Right kidney (tissue), 1 donor: ENCODE measurements around the gene CNTD1.
"Not testable (repeated sequence)": the region's sequence is repeated elsewhere in the genome, so short reads cannot be mapped to it uniquely, and the experiment has no call there.

Experiments
- DNase-seq: peaks from one replicate; pipeline ENCODE4 v3.0.0-alpha.2; 2016

Gene CNTD1

DNA sequence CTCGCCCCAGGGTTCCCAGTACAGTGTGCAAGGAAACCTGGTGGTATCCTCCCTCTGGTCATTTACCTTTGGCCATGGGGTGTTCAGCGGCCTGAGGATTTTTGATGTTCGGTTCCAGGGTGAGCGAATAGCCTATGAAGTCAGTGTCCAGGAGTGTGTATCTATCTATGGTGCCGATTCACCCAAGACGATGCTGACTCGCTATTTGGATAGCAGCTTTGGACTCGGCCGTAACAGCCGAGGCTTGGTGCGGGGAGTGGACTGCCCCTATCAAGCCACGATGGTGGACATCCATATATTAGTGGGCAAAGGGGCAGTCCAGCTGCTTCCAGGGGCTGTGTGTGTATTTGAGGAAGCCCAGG lies 46.9 kb downstream of the CNTD1 start:
- no peak for DNase-seq

DNA sequence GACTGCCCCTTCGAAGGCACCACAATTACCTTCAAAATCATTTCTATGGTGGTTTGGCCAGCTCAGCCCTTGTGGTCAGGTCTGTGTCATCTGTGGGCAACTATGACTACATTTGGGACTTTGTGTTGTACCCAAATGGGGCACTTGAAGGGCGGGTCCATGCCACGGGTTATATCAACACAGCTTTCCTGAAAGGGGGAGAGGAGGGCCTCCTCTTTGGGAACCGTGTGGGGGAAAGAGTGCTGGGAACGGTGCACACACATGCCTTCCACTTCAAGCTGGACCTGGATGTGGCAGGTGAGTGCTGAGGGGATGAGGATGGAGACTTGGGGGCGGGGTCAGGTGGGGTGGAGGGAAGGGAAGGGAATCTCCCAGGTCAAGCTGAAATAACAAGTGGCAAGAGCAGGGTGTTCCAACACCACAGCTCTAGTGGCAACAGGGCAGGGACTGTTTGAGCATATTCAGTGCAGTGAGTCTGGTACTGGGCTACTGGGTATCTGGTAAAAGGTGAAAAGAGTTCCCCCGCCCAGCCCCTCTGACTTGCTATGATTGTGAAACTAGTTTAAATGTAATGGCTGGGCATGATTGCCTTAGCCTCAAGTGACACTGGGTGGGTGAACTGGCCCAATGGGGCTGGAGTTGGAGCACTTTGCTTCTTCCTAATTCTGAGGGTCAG lies 47.4 kb downstream of the CNTD1 start:
- DNase-seq: no peak

DNA sequence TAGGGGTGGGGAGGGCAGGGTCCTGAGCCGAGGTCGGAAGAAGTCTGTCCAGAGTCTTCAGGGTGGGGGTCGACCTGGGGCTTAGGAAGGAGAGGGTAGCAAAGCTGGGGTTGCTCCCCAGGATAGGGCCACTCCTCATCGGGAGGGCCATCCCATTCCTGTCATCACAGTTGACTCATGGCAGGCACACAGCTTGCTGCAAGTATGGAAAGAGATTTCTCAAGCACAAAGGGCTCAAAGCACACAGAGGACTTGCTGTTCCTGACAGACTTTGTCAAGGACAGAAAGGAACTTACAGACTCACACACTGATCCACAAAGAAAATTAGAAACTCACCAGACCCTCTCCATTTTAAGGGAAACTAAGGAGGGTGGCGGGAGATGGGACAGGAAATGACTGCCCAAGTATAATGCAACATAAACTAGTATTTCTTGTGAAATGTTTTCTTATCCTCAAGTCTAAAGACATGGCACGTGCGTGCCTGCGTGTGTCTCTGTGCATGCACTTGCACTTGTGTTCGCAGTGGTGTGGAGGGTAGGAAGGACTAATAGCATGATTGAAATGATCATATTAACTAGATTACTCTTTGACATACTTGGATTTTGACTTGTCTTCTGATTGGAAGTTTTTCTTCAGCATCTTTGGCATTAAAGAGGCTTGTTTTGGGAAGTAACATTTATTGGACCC lies 48.1 kb downstream of the CNTD1 start:
- no peak for DNase-seq

DNA sequence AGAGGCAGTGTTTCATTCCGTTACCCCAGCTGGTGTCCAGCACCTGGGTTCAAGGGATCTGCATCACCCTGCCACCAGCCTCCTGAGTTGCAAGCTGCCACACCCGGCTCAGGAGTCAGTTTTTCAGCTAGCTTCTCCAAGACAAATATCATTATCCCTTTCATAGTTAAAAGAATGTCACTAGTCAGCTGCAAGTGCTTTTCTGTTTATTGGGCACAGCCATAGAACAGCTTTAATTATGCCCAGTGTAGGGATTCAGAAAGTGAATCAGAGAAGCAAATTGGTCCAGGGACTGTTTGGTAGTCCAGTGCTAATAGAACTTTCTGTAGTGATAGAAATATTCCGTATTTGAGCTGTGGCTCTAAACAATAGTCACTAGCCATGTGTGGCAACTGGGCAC lies 49.4 kb downstream of the CNTD1 start:
- DNase-seq: no peak

DNA sequence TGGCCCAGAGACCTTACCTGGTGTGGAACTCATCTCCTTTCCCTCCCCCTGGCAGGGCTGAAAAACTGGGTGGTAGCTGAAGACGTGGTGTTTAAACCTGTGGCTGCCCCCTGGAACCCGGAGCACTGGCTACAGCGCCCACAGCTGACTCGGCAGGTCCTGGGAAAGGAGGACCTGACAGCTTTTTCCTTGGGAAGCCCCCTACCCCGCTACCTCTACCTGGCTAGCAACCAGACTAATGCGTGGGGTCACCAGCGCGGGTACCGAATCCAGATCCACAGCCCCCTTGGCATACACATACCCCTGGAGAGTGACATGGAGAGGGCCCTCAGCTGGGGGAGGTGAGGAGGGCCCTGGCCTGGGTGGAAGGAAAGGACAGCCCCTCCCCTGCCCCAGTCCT lies 50.4 kb downstream of the CNTD1 start:
- DNase-seq: no peak

DNA sequence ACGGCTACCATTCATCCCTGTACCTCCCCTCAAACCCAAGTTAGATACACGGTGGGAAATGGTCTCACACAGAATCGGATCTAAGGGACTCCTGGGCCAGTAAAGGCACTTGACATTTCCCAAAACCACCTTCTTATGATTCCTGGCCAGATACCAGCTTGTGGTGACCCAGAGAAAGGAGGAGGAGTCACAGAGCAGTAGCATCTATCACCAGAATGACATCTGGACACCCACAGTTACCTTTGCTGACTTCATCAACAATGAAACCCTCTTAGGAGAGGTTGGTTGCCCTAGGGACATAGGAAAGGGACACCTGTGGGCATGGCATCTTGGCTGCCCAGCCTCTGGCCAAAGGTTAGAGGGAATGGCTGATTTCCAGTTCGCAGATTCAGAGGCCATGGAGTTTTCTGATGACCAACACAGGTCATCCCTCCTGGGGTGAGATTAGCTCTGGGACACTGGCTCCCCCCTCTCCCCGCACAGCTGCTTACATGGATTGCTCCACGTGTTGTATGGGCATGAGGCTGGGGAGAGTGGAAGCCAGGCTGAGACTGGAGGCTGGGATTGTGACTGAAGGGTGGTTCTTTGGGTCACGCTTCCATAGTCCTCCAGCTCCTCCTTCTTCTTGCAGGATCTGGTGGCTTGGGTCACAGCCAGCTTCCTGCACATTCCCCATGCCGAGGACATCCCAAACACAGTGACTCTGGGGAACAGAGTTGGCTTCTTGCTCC lies 51.0 kb downstream of the CNTD1 start:
- DNase-seq: no peak

DNA sequence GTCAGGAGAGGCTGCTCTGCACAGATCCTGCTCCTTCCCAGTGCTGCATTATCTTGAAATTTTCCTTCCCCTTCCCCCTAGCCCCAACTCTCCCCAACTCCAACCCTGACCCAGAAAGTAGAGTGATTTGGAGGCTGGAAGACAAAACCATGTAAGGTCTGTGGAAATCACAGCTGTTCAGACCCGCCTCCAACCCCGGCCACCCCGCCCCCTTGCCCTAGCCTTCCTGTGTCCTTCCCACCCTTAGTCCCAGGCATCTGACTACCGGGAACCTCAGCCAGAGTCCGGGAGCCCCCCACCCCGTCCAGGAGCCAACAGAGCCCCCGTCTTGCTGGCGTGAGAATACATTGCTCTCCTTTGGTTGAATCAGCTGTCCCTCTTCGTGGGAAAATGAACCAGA lies 52.3 kb downstream of the CNTD1 start, which contains the start of gene AOC3:
AOC3 (plus strand) TSS at position 246 of the 400 bp plus-strand sequence; CDS start at position 391, 145 bp downstream.
- no peak for DNase-seq

DNA sequence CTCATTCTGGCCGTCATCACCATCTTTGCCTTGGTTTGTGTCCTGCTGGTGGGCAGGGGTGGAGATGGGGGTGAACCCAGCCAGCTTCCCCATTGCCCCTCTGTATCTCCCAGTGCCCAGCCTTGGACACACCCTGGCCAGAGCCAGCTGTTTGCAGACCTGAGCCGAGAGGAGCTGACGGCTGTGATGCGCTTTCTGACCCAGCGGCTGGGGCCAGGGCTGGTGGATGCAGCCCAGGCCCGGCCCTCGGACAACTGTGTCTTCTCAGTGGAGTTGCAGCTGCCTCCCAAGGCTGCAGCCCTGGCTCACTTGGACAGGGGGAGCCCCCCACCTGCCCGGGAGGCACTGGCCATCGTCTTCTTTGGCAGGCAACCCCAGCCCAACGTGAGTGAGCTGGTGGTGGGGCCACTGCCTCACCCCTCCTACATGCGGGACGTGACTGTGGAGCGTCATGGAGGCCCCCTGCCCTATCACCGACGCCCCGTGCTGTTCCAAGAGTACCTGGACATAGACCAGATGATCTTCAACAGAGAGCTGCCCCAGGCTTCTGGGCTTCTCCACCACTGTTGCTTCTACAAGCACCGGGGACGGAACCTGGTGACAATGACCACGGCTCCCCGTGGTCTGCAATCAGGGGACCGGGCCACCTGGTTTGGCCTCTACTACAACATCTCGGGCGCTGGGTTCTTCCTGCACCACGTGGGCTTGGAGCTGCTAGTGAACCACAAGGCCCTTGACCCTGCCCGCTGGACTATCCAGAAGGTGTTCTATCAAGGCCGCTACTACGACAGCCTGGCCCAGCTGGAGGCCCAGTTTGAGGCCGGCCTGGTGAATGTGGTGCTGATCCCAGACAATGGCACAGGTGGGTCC lies 52.9 kb downstream of the CNTD1 start:
- not testable (repeated sequence) for DNase-seq

DNA sequence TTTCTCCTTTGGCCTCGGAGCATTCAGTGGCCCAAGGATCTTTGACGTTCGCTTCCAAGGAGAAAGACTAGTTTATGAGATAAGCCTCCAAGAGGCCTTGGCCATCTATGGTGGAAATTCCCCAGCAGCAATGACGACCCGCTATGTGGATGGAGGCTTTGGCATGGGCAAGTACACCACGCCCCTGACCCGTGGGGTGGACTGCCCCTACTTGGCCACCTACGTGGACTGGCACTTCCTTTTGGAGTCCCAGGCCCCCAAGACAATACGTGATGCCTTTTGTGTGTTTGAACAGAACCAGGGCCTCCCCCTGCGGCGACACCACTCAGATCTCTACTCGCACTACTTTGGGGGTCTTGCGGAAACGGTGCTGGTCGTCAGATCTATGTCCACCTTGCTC lies 53.7 kb downstream of the CNTD1 start:
- no peak for DNase-seq

DNA sequence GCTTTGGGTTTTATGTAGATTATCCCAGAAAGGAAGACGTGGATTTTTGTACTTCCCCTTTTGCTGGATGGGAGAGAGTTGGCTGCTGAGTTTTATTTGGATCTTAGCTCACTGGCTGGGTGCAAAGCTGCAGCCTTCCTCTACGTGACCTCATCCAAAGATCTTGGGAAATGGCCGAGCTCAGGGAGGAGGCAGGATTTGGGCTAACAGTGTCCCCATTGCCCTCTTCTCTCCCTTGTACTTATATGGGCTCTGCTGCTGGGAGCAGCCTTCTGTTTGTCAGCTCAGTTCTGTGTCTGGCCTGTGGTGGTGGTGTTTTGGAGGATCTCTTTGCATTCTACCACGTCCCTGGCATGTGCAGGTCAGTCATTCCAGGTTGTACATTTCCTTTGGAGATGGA lies 54.3 kb downstream of the CNTD1 start:
- no peak for DNase-seq

DNA sequence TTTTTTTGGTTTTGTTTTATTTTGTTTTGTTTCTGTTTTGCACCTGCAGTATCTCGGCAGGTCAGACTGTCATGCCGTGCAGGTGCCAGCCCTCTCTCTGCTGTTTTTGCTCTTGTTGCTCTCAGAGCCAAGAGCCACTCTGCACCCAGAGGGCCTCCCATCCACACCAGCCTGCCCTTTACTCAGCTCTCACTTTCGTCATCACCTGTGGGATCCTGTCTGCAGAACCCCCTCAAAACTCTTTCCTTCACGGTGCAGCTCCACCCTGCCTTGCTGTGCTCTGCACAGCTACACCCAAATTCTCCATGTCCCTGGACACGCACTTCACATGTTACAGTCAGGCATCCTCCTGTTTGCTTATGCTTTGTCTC lies 54.9 kb downstream of the CNTD1 start:
- no peak for DNase-seq

DNA sequence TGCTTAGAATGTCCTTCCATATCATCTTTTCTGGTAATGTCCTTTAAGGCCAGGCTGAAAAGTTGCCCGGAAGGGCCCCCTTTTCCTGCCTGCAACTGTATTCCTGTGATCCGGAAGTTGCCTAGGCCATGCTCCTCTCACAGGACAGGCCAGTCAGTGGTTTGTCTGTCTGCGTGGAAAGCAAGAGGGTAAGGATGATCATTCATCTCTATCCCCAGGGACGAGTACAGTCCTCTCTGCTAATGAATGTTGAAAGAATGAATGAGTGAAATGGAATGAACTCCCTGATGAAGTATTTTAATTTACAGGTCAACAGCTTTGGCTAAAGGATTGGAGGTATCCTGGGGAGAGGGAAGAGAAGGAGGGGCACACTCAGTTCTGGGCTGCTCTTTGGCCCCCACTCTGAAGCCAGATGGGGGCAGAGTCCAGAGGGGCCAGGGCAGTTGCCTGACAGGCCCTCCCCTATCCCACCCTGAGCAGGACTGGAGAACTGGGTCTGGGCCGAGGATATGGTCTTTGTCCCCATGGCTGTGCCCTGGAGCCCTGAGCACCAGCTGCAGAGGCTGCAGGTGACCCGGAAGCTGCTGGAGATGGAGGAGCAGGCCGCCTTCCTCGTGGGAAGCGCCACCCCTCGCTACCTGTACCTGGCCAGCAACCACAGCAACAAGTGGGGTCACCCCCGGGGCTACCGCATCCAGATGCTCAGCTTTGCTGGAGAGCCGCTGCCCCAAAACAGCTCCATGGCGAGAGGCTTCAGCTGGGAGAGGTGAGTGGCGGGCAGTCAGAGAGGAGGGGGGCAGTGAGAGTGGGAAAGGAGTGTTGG lies 55.5 kb downstream of the CNTD1 start:
- DNase-seq: no peak

DNA sequence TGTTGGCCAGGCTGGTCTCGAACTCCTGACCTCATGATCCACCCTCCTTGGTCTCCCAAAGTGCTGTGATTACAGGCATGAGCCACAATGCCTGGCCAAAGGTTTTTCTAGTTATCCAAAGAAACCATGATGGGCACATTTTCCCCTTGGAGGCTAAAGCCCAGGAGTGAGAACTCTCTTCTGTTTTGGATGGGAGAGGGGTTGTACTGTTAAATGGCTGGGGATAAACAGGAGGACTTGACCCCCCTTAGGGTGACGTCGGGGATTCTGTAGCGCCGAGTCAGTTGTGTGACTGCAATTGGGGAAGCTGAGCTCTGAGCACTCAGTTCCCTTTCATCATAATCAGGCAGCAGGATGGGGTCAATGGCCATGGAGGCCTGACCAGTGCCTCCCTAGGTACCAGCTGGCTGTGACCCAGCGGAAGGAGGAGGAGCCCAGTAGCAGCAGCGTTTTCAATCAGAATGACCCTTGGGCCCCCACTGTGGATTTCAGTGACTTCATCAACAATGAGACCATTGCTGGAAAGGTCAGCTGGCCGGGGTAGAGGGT lies 56.5 kb downstream of the CNTD1 start:
- no peak for DNase-seq

DNA sequence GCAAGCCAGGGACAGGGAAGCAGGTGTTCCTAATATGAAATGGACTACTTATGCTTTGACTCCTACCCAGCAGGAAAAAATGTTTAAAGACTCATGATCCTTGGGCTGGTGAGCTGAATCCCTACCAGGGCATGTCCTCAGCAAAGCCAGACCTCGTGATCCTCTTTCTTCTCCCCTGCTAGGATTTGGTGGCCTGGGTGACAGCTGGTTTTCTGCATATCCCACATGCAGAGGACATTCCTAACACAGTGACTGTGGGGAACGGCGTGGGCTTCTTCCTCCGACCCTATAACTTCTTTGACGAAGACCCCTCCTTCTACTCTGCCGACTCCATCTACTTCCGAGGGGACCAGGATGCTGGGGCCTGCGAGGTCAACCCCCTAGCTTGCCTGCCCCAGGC lies 57.4 kb downstream of the CNTD1 start:
- DNase-seq: not testable (repeated sequence)

DNA sequence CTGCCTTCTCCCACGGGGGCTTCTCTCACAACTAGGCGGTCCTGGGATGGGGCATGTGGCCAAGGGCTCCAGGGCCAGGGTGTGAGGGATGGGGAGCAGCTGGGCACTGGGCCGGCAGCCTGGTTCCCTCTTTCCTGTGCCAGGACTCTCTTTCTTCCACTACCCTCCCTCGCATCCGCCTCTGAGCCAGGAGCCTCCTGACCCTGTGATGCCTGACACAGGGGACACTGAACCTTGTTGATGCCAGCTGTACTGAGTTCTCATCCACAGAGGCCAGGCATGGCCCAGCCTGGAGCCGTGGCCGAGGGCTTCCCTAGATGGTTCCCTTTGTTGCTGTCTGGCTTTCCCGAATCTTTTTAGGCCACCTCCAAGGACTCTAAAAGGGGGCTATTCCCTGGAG lies 57.9 kb downstream of the CNTD1 start:
- not testable (repeated sequence) for DNase-seq

DNA sequence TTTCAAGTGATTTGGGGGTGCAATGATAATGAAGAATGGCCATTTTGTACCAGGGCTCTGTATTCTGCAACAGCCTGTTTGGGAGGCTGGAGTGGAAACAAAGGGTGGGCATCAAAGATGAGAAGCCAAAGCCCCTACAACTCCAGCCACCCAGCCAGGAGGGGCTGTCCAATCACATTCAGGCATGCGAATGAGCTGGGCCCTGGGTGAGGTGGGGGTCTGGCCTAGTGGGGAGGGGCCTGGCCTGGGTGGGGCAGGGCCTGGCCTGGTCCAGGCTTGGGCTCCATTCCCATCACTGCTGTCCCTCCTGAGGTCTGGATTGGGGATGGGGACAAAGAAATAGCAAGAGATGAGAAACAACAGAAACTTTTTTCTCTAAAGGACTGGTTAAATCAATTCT lies 58.7 kb downstream of the CNTD1 start:
- DNase-seq: no peak
